NT2/D1 (cell line): ENCODE data around the gene MAGEC3.

ENCODE experiments used
- SUZ12 ChIP-seq: IDR thresholded peaks from 2 replicates; pipeline ENCODE4 v1.6.1; 2011; ENCODE audit not compliant: insufficient read length, insufficient read depth; ENCODE audit errors: extremely low read depth
- YY1 ChIP-seq: IDR thresholded peaks from 2 replicates; pipeline ENCODE4 v1.6.1; 2011; ENCODE audit not compliant: insufficient read length, insufficient read depth
- ZNF274 ChIP-seq: IDR thresholded peaks from 2 replicates; pipeline ENCODE4 v1.6.1; 2011; ENCODE audit warnings: mild to moderate bottlenecking, low read depth, low read length

GRCh38 chrX:141902366-141902765, 64.2 kb downstream of the MAGEC3 start:
- TF ChIP-seq SUZ12: no peak
- no peak for TF ChIP-seq YY1
- TF ChIP-seq ZNF274: no peak
